Muscle of leg (tissue), 11 donors: Measurements from ENCODE around the gene ATF7. TPM values are rescaled to one million over a fixed set of nuclear protein-coding genes. Genes with fewer than 3 reads are reported as not detected.
"Not testable (repeated sequence)": the region's sequence is repeated elsewhere in the genome, so short reads cannot be mapped to it uniquely, and the experiment has no call there.

Experiments used
- DNase-seq: peaks from one replicate; pipeline ENCODE4 v3.0.0; 2013
- H3K27ac ChIP-seq: one replicate; pipeline ENCODE4 v1.5.1; 2013; ENCODE audit warnings: mild to moderate bottlenecking, low read length, control low read depth
- H3K27me3 ChIP-seq: one replicate; pipeline ENCODE4 v1.6.1; 2013; ENCODE audit warnings: low read length; ENCODE audit not compliant: control insufficient read depth, insufficient read depth
- H3K36me3 ChIP-seq: one replicate; pipeline ENCODE4 v1.6.1; 2013; ENCODE audit warnings: low read length; ENCODE audit not compliant: control insufficient read depth, insufficient read depth
- H3K4me1 ChIP-seq: one replicate; pipeline ENCODE4 v1.6.1; 2013; ENCODE audit warnings: low read length; ENCODE audit not compliant: control insufficient read depth, insufficient read depth
- H3K4me3 ChIP-seq: one replicate; pipeline ENCODE4 v1.5.1; 2013; ENCODE audit warnings: low read length, control low read depth
- H3K9me3 ChIP-seq: replicated peaks from 2 replicates; pipeline ENCODE4 v1.6.1; 2013; ENCODE audit warnings: low read depth, low read length; ENCODE audit not compliant: control insufficient read depth
- WGBS: methylation state at CpG from one replicate; pipeline ENCODE4 v1.1.5; 2013; ENCODE audit warnings: missing lambda C conversion rate; ENCODE audit not compliant: insufficient coverage; 5-methylcytosine and 5-hydroxymethylcytosine counted together
- polyA plus RNA-seq, 8 donors: library from polyadenylated mRNA; unstranded; fragments of 120-200 nt; gene quantifications; one replicate each; pipeline versions ENCODE4 v1.2.1 to v1.2.3, GENCODE V29; 2013; ENCODE audit warnings: inconsistent platforms in 1 of 8, low replicate concordance in 1 of 8; ENCODE audit not compliant: insufficient read length in 8 of 8, insufficient read depth in 1 of 8
- total RNA-seq: library from RNA; stranded (reverse); fragments of 120-200 nt; gene quantifications from one replicate; pipeline ENCODE4 v1.2.4, GENCODE V29; 2013

Gene ATF7
- total and polyA plus RNA-seq, 9 donors, result 18.8 to 53.5 (median 46.3) TPM

- Histone ChIP-seq H3K27ac (no peak overlapping the region), H3K36me3 (peaks cover 35% of the 10 kb centered on the region), H3K27me3 (no peaks in the 10 kb centered on the region), H3K9me3 (no peaks in the 10 kb centered on the region), H3K4me3 (no peak overlapping the region), H3K4me1 (peaks cover 20% of the 10 kb centered on the region)
- no peak for DNase-seq
- WGBS, result 80% methylated on average over 1 of the region's 5 CpGs
These were observed 136.8 kb downstream of the ATF7 start for GRCh38 chr12:53489242-53489864.

GRCh38 chr12:53486736-53487487 is 139.3 kb downstream of the ATF7 start:
- peaks cover under 1% of the 10 kb centered on the region for H3K4me1 ChIP-seq
- WGBS, result 86% methylated on average over 14 of the region's 17 CpGs
- no peaks in the 10 kb centered on the region for H3K27me3 ChIP-seq
- peaks cover 58% of the 10 kb centered on the region for H3K36me3 ChIP-seq
- no peak for DNase-seq
- no peak overlapping the region for H3K27ac ChIP-seq
- H3K4me3 ChIP-seq, result no peak overlapping the region
- H3K9me3 ChIP-seq, result no peaks in the 10 kb centered on the region

- Histone ChIP-seq H3K4me3 (no peak overlapping the region), H3K27ac (no peak overlapping the region), H3K36me3 (peaks cover 63% of the 10 kb centered on the region), H3K9me3 (no peaks in the 10 kb centered on the region), H3K4me1 (no peaks in the 10 kb centered on the region), H3K27me3 (no peaks in the 10 kb centered on the region)
- WGBS, result 96% methylated on average over 8 of the region's 10 CpGs
- no peak for DNase-seq
These were observed 140.0 kb downstream of the ATF7 start for GRCh38 chr12:53485955-53486735.

DNA sequence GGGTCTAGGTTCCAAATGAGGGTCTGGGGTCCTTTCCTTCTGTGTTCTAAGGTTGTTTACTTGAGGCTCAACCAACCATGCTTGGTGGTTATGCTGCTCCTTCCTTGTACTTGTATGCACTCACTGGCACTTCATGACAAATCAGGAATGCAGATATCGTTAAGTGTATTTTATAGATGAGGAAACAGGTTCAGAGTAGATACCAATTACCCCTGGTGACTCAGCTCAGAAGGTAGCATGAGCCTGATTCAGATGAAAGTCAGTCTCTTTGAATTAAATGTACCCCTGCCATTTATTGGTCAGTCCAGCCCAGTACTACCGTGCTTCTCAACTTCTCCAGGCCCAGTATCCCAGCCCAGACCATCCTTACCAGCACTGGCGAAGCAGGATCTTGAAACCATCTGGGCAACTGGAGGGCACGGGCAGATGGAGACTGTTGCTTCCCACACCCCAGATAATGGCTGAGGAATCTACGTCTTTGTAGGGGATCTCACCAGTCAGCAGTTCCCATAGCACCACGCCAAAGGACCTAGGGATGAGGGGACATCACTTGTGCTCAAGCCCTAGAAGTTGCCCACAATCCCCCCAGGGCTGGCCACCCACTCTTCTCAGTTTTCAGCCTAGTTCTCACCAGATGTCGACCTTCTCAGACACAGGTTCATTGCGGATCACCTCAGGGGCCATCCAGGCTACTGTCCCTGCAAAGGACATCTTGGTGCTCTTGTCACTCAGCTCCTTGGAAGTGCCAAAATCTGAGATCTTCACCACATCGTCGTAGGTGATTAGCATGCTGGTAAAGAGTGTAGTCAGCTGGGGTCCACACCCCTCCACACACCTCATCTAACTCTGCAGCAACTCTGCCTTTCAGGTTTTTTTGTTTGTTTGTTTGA is 141.3 kb downstream of the ATF7 start:
- H3K27ac ChIP-seq, result no peak overlapping the region
- H3K4me3 ChIP-seq, result no peak overlapping the region
- H3K9me3 ChIP-seq, result no peaks in the 10 kb centered on the region
- peaks cover 2% of the 10 kb centered on the region for H3K4me1 ChIP-seq
- 100% methylated on average over 3 of the region's 10 CpGs for WGBS
- no peak for DNase-seq
- no peaks in the 10 kb centered on the region for H3K27me3 ChIP-seq
- H3K36me3 ChIP-seq, result peaks cover 74% of the 10 kb centered on the region

DNA sequence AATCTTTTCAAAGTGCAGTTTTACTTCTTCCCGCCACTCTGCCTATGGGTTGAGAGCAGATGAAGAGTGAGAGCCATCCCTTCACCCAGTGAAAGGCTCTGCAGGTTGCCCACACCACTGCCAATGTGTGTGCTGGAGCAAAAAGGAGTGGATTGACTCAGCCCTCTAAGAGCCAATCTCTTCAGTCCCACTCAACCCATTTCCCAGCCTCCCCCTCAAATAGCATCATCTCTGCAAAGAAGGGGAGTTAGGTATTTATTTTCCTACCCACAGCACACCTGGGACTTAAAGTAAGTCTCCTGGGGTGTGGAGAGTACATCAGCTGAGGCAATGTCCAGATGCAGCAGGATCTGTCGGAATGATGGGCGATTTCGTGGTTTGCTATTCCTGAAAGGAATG is 142.2 kb downstream of the ATF7 start:
- Histone ChIP-seq H3K27me3 (no peaks in the 10 kb centered on the region), H3K4me3 (no peak overlapping the region), H3K9me3 (no peaks in the 10 kb centered on the region), H3K27ac (no peak overlapping the region), H3K36me3 (peaks cover 81% of the 10 kb centered on the region), H3K4me1 (peaks cover 2% of the 10 kb centered on the region)
- 75% methylated on average over 2 of the region's 4 CpGs for WGBS
- DNase-seq, result no peak

DNA sequence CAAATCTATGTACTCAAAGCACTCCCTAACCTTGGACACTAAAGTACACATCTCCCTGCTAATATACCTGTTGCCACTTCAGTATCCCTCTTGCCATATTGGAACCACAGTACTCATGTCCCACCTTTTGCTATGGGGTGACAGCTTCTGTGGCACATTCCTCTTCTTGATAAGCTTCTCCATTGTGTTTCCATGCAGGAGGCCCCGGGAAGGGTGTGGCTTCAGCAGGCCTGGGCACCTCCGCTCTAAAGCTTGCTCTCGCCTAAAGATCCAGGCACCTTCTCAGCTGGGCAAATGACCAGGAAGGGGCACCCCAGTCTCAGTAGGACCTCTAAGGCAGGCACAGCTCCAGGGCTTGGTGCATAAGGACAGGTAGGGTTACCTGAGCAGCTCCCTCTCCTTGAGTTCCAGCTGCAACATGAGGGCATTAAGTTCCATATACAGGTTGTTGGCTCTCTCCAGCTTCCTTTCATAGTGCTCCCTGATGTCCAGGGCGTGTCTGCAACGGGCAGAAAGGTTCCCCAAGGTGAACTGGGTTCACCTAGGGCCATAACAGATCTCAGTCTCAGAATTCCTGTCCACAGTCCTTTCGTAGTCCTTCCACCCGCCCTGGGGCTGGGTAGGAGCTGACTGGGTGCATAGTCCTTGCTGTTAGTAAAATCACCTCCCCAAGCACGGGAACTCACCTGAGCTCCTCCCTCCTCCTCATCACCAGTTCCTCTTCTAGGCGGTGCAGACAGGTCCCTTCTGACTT is 142.8 kb downstream of the ATF7 start:
- no peak overlapping the region for H3K4me3 ChIP-seq
- 91% methylated on average over 4 of the region's 9 CpGs for WGBS
- DNase-seq, result no peak
- peaks cover 86% of the 10 kb centered on the region for H3K36me3 ChIP-seq
- no peaks in the 10 kb centered on the region for H3K9me3 ChIP-seq
- no peak overlapping the region for H3K27ac ChIP-seq
- no peaks in the 10 kb centered on the region for H3K27me3 ChIP-seq
- peaks cover 2% of the 10 kb centered on the region for H3K4me1 ChIP-seq

DNA sequence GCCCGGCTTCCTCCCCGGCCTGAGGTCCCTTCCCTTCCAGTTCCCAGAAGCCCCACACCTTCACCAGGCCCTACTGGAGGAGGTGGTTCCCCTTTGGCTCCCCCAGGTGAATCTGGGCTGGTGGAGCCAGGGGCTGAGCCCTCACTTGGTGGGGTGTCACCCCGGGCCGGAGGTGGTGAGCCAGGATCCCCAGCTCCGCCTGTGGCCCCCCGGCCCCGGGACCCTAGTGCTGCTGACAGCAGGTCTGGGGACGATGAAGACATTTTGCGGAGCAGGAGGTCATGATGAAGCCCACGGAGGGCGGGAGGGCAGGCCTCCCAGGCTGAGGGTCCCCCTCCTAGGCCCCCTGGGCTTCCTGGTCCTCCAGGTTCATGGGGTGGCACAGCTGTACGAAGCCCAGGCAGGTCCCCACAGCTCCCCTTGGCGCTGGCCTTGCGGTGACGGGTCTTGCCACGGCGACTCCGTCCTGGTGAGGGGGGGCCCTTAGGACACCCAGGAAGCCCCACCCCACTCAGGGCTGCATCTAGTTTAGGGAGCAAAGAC is 143.5 kb downstream of the ATF7 start:
- no peak for DNase-seq
- Histone ChIP-seq H3K4me3 (no peak overlapping the region), H3K4me1 (peaks cover 2% of the 10 kb centered on the region), H3K36me3 (peaks cover 87% of the 10 kb centered on the region), H3K9me3 (no peaks in the 10 kb centered on the region), H3K27ac (no peak overlapping the region), H3K27me3 (no peaks in the 10 kb centered on the region)
- 64% methylated on average over 10 of the region's 18 CpGs for WGBS

- Histone ChIP-seq H3K4me3 (no peak overlapping the region), H3K36me3 (peaks cover 82% of the 10 kb centered on the region), H3K27ac (no peak overlapping the region), H3K4me1 (peaks cover 2% of the 10 kb centered on the region), H3K27me3 (no peaks in the 10 kb centered on the region), H3K9me3 (no peaks in the 10 kb centered on the region)
- no peak for DNase-seq
- WGBS, result 85% methylated on average over 3 of the region's 9 CpGs
These were observed 144.1 kb downstream of the ATF7 start for GRCh38 chr12:53481939-53482586.

DNA sequence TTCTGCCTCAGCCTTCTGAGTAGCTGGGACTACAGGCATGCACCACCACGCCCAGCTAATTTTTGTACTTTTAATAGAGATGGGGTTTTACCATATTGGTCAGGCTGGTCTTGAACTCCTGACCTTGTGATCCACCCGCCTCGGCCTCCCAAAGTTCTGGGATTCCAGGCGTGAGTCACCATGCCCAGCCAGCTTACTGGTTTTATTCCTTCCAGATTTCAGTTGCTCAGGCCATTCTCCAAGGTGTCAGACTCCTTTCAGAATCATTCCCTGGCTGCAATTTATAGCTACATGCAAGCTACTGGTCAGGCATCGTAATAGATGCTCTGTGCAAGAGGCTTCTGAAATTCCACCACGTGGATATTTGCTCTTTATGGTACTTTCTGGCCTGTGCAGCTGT is 144.7 kb downstream of the ATF7 start:
- H3K4me1 ChIP-seq, H3K9me3 ChIP-seq, H3K4me3 ChIP-seq, DNase-seq, H3K27me3 ChIP-seq, H3K27ac ChIP-seq: not testable (repeated sequence)
- WGBS, result 43% methylated on average over 5 of the region's 6 CpGs
- H3K36me3 ChIP-seq, result peaks cover 82% of the 10 kb centered on the region
